Activated CD4-positive, alpha-beta T cell treated with anti-CD3 and anti-CD28 coated beads, Interleukin-2, amount 50 U/mL, for 4 hours (primary cell): ENCODE measurements around the gene FSIP1.
"Not testable (repeated sequence)": the region's sequence is repeated elsewhere in the genome, so short reads cannot be mapped to it uniquely, and the experiment has no call there.

ENCODE experiments used
- DNase-seq, 2 experiments: peaks; one replicate each; pipeline ENCODE4 v3.0.0-alpha.2; 2020

The FSIP1 gene

DNA sequence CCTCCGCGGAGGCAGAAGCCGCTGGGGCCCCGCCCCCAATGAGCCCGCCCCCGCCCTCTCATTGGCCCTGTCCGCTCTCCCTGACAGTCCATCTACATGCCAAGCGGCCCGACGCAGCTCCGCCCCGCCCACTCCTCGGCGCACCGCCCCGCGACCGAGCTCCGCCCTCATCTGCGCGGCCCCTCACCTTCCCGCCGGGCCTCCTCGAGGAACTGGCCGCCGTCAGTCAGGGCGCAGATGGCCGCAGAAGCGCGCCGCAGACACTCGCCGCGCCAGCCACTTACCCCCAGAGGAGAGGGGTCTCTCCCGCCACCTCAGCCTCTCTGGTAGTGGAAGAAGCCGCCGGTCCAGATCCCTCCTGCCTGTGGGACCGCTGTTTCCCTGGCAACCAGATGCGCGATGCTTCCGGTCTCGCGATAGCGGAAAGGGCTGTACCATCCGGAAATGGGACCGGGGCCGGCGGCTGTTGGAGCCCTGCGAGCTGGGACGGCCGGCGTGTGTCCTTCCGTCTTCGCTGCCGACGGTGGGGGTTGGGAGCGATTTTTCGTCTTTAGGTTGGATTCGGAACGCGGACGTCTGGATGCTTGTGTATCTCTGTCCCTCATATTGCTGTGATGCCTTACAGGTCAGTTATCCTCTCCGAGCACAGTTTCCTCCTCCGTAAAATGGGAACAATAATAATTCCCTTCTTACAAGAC is at the start of gene FSIP1:
Gene FSIP1, minus strand, starts transcription at position 401 of the 698 bp plus-strand sequence. CDS start 6,317 bp downstream, outside the sequence.
- DNase-seq = peak; percentile 91 to 94

DNA sequence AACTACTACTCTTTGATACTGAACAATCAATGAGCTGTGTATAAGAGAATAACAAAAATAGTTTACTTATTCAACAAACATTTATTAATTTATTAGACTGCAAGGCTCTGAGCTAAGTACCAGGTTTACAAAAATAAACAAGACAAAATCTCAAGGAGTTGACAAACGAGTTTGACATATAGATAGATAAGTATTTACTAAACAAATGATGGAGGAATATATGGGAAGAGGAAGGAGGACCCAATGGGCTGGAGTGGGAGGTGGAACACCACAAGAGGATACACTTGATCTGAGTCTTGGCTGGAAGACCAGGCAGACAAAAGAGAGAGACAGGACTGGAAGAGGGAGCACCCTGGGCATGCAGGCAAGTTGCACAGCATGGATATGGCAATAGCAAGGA is 47.5 kb upstream of the FSIP1 start:
- no peak for DNase-seq

DNA sequence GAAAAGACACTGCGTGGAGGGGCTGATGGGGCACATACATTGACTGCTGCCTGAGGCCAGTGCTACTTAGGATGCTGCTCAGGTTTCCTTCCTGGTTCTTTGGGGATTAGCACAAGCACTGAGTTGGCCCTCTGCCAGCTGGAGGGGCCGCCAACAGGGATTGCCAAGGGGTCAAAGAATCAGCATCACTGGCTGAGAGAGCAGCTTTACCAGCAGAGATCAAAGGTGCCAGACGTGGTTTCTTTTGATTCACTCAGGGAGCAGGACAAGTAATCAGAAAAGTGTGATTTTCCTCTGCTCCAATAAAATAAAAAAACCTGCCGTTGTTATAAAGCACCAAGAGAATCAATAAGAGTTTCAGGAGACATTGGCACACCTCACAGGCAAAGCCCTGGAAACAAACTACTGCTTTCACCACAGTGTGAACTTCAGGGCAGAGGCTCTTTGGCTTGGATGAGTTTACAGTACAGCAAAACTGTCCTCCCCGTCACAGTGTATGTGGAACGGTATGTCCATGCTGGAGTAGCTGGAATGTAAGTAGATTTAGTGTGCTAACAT is 45.8 kb upstream of the FSIP1 start:
- DNase-seq = no peak

DNA sequence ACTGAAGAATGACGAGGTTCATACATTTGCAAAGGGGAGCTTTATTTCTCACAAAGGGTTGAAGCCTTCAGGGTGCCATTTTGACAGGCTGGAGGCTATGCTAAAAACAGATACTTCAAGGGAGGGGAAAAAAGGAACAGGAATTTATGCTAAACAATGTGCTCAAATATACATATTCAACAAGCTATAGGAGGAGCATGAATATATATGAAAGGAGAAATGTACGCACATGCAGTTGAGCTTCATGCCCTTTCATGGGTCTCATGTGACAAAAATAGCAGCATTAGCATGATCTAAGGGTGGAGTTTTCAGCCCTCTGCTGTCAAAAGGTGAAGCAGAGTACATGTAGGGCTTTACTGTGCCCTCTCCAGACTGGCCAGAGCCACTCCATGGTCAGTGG is 44.3 kb upstream of the FSIP1 start:
- no peak for DNase-seq

DNA sequence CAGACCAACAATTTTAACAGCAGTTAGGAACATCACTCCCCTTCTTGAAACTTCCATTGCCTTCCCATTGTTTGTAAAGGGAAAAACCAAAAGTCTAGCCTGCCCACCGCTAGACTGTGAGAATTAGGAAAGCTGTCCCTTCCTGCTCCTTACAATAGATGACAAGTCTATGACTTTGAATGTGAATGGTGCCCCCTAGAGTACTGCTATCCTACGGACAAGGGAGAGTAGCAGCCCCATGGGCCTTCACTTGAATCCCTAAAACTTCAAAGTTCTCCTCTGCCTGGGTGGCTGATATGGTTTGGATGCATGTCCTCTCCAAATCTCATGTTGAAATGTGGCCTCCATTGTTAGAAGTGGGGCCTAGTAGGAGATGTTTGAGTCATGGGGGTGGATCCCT is 41.0 kb upstream of the FSIP1 start:
- DNase-seq = no peak

DNA sequence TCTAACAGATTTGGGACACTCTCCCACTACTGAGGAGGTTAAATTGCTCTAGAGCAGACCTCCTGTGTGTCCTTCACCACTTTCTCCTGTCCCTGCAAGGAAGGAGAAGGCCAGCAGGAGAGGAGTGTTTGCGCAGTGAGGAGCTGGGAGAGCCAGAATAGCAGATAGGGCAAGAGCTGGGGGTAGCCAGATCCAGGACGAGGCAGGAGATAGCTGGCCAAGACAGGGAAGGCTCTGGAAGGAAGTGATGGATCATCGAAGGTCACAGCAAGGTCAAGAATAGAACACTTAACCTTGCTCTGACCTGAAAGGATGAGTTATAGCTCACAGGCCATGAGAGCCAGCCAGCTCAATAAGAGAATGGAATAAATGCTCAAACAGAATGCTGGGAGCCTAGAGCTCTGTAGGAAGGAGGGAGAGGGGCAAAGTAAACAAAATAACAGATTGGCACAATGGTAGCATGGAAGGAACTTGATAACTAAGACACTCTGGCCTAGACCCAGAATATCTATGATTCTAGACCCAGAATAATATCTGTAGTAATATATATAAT is 37.5 kb upstream of the FSIP1 start:
- no peak for DNase-seq

DNA sequence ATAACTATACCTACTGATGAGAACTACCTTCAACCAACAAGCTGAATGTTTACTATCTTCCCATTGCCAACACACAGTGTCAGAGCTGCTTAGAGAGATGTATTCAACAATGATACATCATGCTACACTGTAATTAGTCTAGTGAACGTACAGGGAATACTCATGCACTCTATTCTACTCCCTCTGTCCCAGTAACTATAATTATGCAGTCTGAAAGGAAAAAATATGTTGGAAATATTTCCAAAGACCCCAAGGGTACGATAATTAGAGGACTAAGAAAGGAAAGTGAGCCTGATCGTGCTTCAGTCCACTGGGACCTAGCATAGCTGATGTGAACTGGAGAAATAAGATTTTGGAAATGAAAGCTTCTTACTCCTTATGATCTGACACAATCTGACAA is 36.9 kb upstream of the FSIP1 start:
- no peak for DNase-seq

DNA sequence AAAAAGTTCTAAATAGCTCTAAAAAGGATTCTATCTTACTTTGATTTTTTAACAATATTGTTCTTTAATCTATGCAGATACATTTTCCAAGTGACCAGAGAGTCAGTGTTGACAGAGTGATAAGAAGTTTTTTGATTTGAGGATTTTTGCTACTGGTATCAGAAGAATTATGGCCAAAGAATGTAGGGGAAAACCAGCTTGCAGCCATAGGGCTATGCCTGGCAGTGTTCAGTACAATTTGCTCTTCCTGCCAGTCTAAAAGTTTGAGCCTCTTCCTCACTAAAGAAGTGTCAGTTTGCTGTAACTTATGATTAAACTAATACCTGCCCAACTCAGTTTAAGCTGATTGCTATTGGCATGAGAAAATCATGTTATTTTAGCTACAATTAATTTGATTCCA is 35.3 kb upstream of the FSIP1 start:
- DNase-seq = no peak

DNA sequence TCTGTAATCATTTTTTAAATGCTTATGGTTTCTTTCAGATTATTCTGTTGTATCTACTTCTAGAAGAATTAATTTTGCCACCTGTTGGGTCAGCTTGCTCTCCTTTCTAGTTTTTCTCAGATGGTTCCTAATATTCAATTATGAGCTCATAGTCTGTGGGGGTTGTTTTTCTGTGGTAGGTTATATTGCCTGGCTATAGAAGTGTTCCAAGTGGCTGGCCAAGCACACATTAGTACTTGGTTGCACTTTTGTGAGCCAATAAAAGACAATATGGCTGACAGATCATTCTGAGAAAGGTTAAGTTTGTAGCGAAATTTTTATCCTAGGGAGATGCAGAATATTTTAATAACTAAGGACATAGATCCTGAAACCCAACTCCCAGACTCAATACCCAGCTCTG is 31.8 kb upstream of the FSIP1 start:
- no peak for DNase-seq

DNA sequence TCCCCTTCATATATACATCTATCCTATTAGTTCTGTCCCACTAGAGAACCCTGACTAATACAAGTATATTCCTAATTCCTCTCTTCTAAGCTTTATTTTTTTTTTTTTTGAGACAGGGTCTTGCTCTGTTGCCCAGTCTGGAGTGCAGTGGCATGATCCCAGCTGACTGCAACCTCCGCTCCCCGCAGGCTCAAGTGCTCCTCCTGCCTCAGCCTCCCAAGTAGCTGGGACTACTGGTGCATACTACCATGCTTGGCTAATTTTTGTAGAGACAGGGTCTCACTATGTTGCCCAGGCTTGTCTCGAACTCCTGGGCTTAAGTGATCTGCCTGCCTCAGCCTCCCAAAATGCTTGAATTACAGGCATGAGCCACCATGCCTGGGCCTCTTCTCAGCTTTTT is 30.0 kb upstream of the FSIP1 start:
- not testable (repeated sequence) for DNase-seq

DNA sequence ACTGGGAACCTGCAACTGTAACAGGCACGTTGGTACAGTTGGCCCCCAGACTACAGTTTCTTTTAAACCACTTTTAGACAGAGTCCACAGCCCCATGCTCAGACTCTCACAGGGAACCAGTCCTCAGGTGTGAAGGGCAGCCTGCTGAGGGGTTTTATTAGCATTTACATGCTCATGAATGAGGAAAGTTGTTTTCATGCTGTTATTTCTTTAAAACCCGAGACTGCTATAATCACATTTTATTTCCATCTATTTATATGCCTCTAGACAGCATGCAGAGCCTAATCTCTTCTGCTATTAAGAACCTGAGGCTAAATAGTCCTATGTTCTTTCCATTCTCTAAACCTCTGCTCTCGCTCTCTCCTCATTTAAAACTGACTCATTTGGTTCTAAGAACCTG is 26.3 kb upstream of the FSIP1 start:
- DNase-seq = no peak

DNA sequence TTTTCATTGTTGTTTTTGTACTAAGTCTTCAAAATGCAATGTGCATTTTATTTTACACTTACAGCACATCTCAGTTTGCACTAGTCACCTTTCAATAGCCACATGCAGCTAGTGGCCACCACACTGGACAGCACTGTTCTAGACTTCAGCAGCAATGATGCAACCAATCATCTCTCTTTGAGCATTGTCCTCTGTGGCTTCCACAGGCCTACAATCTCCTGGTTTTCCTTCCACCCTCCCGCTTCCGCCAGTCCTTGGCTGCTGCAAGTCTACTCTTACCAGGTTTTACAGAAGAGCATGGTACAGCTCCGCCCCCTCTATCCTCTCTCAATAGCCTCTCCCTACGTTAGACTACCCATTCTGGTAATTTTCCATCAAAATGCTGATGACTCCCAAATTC is 25.1 kb upstream of the FSIP1 start:
- no peak for DNase-seq

DNA sequence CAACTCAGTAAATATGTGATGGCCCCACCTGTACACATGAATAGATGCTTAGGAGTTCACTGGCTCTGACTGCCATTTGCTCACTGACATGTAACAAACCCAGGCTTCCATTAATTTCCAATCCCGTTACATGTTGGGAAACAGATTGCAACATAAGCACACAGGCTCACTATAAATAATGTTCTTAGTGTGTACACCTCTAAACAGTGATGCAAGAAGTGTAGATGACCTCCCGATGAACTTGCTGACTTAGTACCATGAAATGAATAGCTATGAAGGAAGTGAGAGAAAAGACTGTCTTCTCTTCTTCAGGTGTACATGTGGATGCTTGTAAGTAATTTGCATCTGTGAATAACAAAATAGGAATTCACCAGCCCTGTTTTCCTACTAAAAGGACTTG is 21.4 kb upstream of the FSIP1 start:
- no peak for DNase-seq

DNA sequence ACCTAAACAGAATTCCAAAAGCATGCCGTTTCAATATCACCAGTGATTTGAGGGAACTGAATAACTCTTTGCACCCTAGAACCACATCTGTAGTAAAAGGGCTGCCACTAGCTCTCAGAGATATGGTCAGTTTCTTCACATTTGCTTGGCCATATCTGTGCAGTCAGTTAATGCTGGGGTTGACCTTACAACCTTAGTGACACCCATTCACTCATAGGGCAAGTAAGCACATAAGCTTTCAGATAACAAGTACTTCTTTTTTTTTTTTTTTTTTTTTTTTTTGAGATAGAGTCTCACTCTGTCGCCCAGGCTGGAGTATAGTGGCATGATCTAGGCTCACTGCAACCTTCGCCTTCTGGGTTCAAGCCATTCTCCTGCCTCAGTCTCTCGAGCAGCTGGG is 20.4 kb upstream of the FSIP1 start:
- DNase-seq = no peak

DNA sequence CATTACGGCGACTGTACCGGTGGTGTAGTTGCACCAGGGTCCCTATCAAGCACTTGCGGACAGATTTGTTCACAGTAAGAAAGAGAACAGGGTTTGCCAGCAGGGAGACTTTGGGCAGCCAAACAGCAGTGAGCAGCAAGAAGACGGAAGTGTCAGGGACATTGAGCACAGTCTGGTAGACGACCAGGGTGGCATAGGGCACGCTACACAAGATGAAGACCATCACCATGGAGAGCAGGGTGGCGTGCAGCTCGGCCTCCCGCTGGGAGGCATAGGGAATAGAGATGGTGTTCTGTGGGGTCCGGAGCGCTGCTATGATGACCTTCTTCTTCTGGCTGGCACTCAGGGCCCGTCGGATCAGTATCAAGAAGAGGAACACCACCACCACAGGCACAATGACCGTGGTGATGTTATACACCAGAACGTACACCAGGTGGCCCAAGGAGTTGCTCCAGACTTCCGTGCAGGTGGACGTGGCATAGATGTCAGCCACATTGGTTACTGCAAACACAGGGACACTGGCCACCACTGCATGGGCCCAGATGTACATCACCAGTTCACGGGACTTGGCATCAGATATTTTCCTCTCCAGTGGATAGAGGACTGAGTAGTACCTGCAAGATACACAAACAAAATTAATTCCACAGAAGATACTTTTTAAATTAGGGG is 19.1 kb upstream of the FSIP1 start:
- no peak for DNase-seq

DNA sequence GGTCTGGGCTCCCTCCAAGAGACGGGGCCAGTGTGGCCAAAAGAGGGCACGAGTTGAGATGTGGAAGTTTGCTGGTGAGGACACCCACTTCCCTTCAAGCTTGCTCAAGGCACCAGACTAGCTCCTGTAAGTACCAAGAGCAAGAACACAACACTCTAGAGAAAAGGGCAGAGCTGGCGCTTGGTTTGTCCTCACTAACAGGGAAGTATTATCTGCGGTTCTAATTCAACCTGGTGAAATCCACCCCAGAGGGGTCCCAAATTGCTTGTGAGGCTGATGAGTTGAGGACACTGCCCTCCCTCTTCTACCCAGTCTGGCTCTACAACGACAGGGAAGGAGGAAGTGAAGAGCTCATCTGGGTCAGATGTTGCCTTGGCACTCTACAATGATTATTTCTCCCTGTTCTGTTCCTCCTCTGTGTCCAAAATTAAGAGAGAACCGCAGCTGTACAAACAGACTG is 16.9 kb upstream of the FSIP1 start:
- no peak for DNase-seq

DNA sequence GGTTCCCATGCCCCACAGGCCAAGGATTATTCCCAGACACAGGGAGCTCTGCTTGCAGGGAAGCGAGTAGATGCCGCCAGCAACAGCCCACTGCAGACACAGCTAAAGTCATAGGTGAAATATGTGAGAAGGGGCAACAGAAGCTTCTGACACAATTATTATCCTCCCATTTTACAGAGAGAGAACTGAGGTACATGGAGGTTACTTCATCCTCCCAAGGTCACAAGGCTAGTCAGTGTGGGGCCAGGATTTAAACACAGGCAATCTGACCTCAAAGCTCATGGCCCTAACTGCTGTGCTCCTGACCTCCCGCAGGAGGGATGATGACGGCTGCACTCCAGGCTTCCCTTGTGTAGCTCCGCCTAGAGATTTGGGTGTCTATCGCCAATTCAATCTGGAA is 15.7 kb upstream of the FSIP1 start:
- no peak for DNase-seq

DNA sequence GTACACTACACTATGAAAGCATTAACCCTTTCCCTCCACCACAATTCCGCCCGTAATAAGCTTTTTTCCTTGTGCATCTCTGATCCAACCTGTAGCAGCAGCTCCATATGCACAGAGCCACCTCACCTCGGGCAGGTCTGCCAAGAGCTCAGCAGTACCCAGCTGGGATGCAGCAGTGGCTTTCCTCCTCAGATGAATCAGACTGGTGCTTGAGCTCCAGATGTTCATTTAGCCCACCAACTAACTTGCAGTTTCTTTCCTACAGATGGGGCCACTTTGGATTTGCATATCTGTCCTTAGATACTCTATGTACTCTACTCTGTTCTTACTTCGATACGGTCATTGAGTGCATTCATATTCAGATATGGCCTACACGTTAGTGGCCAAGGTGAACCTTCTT is 14.8 kb upstream of the FSIP1 start:
- DNase-seq = no peak

DNA sequence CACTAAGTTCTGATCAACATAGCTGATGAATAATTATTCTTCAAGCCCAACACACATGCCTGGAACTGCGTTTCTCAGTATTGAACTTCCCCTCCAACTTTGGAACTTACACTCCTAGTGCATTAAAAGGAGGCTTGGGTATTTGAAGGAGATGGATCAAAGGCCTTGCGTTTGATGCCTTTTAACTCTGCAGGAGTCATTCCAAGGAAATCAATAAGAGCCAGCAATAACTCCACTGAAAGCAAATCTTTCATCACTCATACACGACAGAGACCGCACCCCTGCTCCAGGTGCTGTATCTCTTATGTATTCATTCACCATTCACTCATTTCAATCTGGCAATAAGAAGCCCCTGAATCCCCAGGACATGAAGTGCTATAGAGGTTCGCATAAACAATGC is 14.0 kb upstream of the FSIP1 start:
- DNase-seq = no peak

DNA sequence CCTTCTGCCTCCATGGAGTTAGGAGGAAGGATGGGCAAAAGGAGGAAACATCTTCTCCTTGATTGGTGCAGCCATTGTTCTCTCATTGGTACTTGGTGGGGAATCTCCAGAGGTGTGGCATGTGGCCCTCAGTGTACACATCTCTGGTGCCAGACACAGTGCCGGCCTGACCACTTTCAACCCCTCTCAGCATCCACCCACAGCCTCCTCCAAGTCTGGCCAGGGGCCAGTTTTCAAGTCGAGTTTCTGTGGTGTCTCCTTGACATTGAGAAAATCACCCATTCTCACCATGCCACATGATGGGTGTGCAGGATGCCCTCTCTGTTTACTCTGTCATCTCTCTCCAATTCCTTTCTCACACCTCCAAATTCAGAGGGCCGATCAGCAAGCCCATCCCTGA is 12.8 kb upstream of the FSIP1 start:
- DNase-seq = no peak

DNA sequence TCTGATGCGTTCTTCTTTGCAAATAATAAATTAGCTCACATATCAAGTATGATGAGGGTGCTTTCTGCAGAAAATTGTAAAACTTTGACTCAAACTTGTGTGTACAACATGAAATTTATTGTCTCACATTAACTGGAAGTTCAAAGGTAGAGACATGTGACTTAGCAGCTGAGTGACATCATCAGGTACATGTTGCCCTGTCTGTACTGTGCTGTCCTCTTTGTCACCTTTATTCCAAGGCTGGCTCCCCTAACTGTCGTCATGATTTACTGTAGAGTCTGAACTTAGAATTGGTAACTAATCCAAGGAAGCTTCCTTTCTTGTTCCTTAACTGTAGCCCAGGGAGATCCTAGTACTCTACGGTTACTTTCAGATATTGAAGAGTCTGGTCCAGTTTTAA is 12.3 kb upstream of the FSIP1 start:
- no peak for DNase-seq

DNA sequence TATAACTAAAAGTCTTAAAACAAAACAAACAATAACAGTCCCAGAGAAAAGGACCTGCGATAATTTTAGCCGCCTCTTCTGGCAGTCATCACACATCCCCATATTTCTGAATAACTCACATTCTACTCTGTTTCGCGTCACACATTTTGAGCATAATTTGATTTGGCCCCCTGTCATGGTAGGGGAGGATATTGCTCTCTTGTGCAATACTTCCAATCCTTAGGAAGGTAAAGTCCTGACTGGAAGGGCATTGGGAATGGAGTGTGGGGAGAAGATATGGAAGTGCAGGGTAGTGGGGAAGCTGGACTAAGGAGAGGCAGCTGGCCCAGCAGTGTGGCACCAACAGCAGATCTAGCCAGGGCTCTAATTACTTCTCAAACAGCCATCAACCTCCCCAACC is 11.3 kb upstream of the FSIP1 start:
- no peak for DNase-seq

DNA sequence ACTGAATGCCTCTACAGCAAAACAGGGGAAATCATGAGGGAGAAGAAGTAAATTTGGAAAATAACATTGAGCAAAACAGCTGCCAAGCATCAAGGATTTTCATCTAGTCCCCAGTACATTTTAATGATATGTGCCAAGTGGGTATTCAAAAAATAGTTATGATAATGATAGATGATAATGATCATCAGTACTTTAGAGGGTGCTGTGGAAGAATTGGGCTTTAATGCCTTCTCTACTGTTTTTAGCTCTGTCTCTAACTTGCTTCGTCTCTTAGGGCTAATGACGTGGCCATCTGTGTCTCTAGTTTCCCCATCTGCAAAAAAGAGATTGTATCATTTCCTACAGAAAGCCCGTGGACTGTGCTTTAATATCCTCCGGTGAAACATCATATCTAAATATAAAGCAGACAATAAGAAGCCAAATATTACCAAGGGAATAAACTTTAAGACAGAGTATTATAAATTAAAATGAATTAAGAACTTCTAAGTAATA is 10.2 kb upstream of the FSIP1 start:
- no peak for DNase-seq
